Prostate gland (tissue), 2 donors: ENCODE measurements around the gene TADA2A.

Experiments
- CTCF ChIP-seq, 4 experiments: fragments of 200-600 bp in 2 of 4; fragments of 450-650 bp in 2 of 4; sonication (generic) in 2 of 4; IDR thresholded peaks; 1 replicate in 3 of 4; 2 replicates in 1 of 4; pipeline ENCODE4 v1.5.1; 2016 to 2019; ENCODE audit warnings: antibody characterized with exemption in 4 of 4, mild to moderate bottlenecking in 2 of 4, moderate library complexity in 2 of 4
- POLR2A ChIP-seq: fragments of 450-650 bp; IDR thresholded peaks from one replicate; pipeline ENCODE4 v1.6.1; 2016; ENCODE audit warnings: antibody characterized with exemption, mild to moderate bottlenecking
- POLR2AphosphoS5 ChIP-seq: sonication (generic); formaldehyde crosslinking; IDR thresholded peaks from one replicate; pipeline ENCODE4 v1.6.1; 2017; ENCODE audit warnings: antibody characterized with exemption

- TF ChIP-seq POLR2AphosphoS5, result no peak
- no peak for TF ChIP-seq POLR2A
- TF ChIP-seq CTCF (IDR thresholded peaks at IDR 0.05), result no peak
Observed at GRCh38 chr17:37400505-37400904, 6.2 kb upstream of the TADA2A start.
